SK-N-SH (cell line): ENCODE measurements around the gene ELOA2. TPM values are rescaled to one million over a fixed set of nuclear protein-coding genes. Genes with fewer than 3 reads are reported as not detected.

Source experiments
- CTCF ChIA-PET: fragments of 300-600, 350-600 bp; formaldehyde crosslinking; extraction: SDS; loops from one replicate; lab custom pipeline; 2021; lab: Yijun Ruan, JAX
- POLR2A ChIA-PET: fragments of 350-600 bp; sonication (Branson Sonifier 250); formaldehyde crosslinking; extraction: SDS; loops from one replicate; lab custom pipeline; 2020; ENCODE audit warnings: antibody characterized with exemption, inconsistent platforms; lab: Yijun Ruan, JAX
- DNase-seq: peaks from one replicate; pipeline ENCODE4 v3.0.0; 2012
- H2AFZ ChIP-seq: fragments of 200-600 bp; sonication (generic); 2 replicates; pipeline ENCODE4 v1.8.1; 2016; ENCODE audit warnings: antibody characterized with exemption, mild to moderate bottlenecking, low read depth
- H3F3A ChIP-seq: fragments of 200-600 bp; sonication (generic); replicated peaks from 2 replicates; pipeline ENCODE3; 2016; ENCODE audit warnings: antibody characterized with exemption, mild to moderate bottlenecking; ENCODE audit not compliant: insufficient read depth
- H3K27ac ChIP-seq, 2 experiments: fragments of 200-500 bp in 1 of 2; fragments of 200-600 bp in 1 of 2; sonication (Bioruptor generic) in 1 of 2; sonication (generic), shearing (Covaris generic) in 1 of 2; 2 replicates each; pipeline versions ENCODE4 v1.5.1 to v1.6.1; 2014 to 2016; ENCODE audit warnings: low read depth in 2 of 2, inconsistent platforms in 1 of 2, low read length in 1 of 2, mild to moderate bottlenecking in 1 of 2, mixed read lengths in 1 of 2
- H3K27me3 ChIP-seq: fragments of 200-600 bp; sonication (generic), shearing (Covaris generic); 2 replicates; pipeline ENCODE4 v1.6.1; 2016; ENCODE audit warnings: mixed run types; ENCODE audit not compliant: insufficient read depth
- H3K36me3 ChIP-seq, 2 experiments: fragments of 200-500 bp in 1 of 2; fragments of 200-600 bp in 1 of 2; sonication (Bioruptor generic) in 1 of 2; sonication (generic) in 1 of 2; replicated peaks in 1 of 2; 2 replicates each; pipeline versions ENCODE3 to v1.5.1; 2014 to 2016; ENCODE audit warnings: low read length in 1 of 2, mild to moderate bottlenecking in 1 of 2; ENCODE audit not compliant: insufficient read depth in 2 of 2, control insufficient read depth in 1 of 2
- H3K4me1 ChIP-seq, 2 experiments: fragments of 200-500 bp in 1 of 2; fragments of 200-600 bp in 1 of 2; sonication (Bioruptor generic) in 1 of 2; sonication (generic), shearing (Covaris generic) in 1 of 2; 2 replicates each; pipeline versions ENCODE4 v1.5.1 to v1.6.1; 2014 to 2016; ENCODE audit warnings: low read depth in 1 of 2, low read length in 1 of 2, mixed run types in 1 of 2; ENCODE audit not compliant: insufficient read depth in 2 of 2, control insufficient read depth in 1 of 2
- H3K4me2 ChIP-seq: fragments of 200-600 bp; sonication (generic), shearing (Covaris generic); 2 replicates; pipeline ENCODE4 v1.6.1; 2017; ENCODE audit warnings: mixed run types
- H3K4me3 ChIP-seq, 2 experiments: fragments of 200-500 bp in 1 of 2; fragments of 200-600 bp in 1 of 2; sonication (Bioruptor generic) in 1 of 2; sonication (generic), shearing (Covaris generic) in 1 of 2; 2 replicates each; pipeline versions ENCODE4 v1.5.1 to v1.8.1; 2014 to 2016; ENCODE audit warnings: low read depth in 2 of 2, inconsistent platforms in 1 of 2, low read length in 1 of 2, mild to moderate bottlenecking in 1 of 2, mixed read lengths in 1 of 2, moderate library complexity in 1 of 2
- H3K79me2 ChIP-seq: fragments of 200-600 bp; sonication (generic); 2 replicates; pipeline ENCODE4 v1.8.1; 2017; ENCODE audit warnings: mild to moderate bottlenecking; ENCODE audit not compliant: insufficient read depth
- H3K9ac ChIP-seq: fragments of 200-600 bp; sonication (generic); 2 replicates; pipeline ENCODE4 v1.6.1; 2017; ENCODE audit warnings: mixed run types
- H3K9me2 ChIP-seq: fragments of 200-600 bp; sonication (generic); 2 replicates; pipeline ENCODE4 v1.6.1; 2017; ENCODE audit warnings: mixed run types
- H3K9me3 ChIP-seq: fragments of 200-600 bp; sonication (generic); 2 replicates; pipeline ENCODE4 v1.6.1; 2017; ENCODE audit warnings: mixed run types, mild to moderate bottlenecking, moderate library complexity
- H4K20me1 ChIP-seq: fragments of 200-600 bp; sonication (generic); 2 replicates; pipeline ENCODE4 v1.6.1; 2017; ENCODE audit warnings: mild to moderate bottlenecking, mixed run types; ENCODE audit not compliant: insufficient read depth
- CTCF ChIP-seq: fragments of 200-600 bp; sonication (generic); IDR thresholded peaks from 2 replicates; pipeline ENCODE4 v1.6.1; 2017; ENCODE audit warnings: antibody characterized with exemption, mild to moderate bottlenecking, moderate library complexity
- EZH2phosphoT487 ChIP-seq: fragments of 200-600 bp; sonication (generic); IDR thresholded peaks from 2 replicates; pipeline ENCODE4 v1.6.1; 2017; ENCODE audit warnings: low read depth, mixed run types, mild to moderate bottlenecking, antibody characterized with exemption, moderate library complexity, borderline replicate concordance
- IRF3 ChIP-seq: fragments of 150-350 bp; IDR thresholded peaks from 2 replicates; pipeline ENCODE4 v1.6.1; 2016; ENCODE audit warnings: mild to moderate bottlenecking, low read depth, low read length
- MAX ChIP-seq: IDR thresholded peaks from 2 replicates; pipeline ENCODE4 v1.4.0; 2012; ENCODE audit warnings: low read depth
- MEF2A ChIP-seq: IDR thresholded peaks from 2 replicates; pipeline ENCODE4 v1.4.0; 2012; ENCODE audit warnings: low read depth, borderline replicate concordance
- MXI1 ChIP-seq: IDR thresholded peaks from 2 replicates; pipeline ENCODE4 v1.6.1; 2012; ENCODE audit warnings: mild to moderate bottlenecking, low read depth, low read length, improper control_type of control experiment
- NFIC ChIP-seq: IDR thresholded peaks from 2 replicates; pipeline ENCODE4 v1.4.0; 2012; ENCODE audit warnings: borderline replicate concordance
- PBX3 ChIP-seq: IDR thresholded peaks from 2 replicates; pipeline ENCODE4; 2012
- RAD21 ChIP-seq: IDR thresholded peaks from 2 replicates; pipeline ENCODE4 v1.6.1; 2012; ENCODE audit warnings: mild to moderate bottlenecking, low read length
- RCOR1 ChIP-seq: fragments of 150-350 bp; IDR thresholded peaks from 2 replicates; pipeline ENCODE4 v1.6.1; 2017; ENCODE audit warnings: antibody characterized with exemption, low read length
- RFX5 ChIP-seq: IDR thresholded peaks from 2 replicates; pipeline ENCODE4 v1.6.1; 2012; ENCODE audit warnings: mild to moderate bottlenecking, improper control_type of control experiment, low read length
- SIN3A ChIP-seq: IDR thresholded peaks from 2 replicates; pipeline ENCODE4 v1.6.1; 2012; ENCODE audit warnings: low read depth, mild to moderate bottlenecking, low read length, moderate library complexity, borderline replicate concordance
- SMC3 ChIP-seq: IDR thresholded peaks from 2 replicates; pipeline ENCODE4 v1.6.1; 2012; ENCODE audit warnings: low read depth, low read length, improper control_type of control experiment
- TAF1 ChIP-seq: IDR thresholded peaks from 2 replicates; pipeline ENCODE4 v1.6.1; 2012; ENCODE audit warnings: low read depth, mild to moderate bottlenecking, low read length, moderate library complexity, borderline replicate concordance
- TCF12 ChIP-seq: IDR thresholded peaks from 2 replicates; pipeline ENCODE4 v1.4.0; 2012
- TEAD4 ChIP-seq: IDR thresholded peaks from 2 replicates; pipeline ENCODE4 v1.4.0; 2012; ENCODE audit warnings: mild to moderate bottlenecking, borderline replicate concordance; ENCODE audit not compliant: insufficient read depth
- USF1 ChIP-seq: IDR thresholded peaks from 2 replicates; pipeline ENCODE4 v1.4.0; 2012; ENCODE audit warnings: low read depth, borderline replicate concordance
- USF2 ChIP-seq: fragments of 150-350 bp; IDR thresholded peaks from 2 replicates; pipeline ENCODE4 v1.6.1; 2017; ENCODE audit warnings: antibody characterized with exemption, low read length, low read depth, borderline replicate concordance
- ZBTB33 ChIP-seq: IDR thresholded peaks from 2 replicates; pipeline ENCODE4 v1.4.0; 2012; ENCODE audit warnings: low read depth, borderline replicate concordance
- WGBS: methylation state at CpG from one replicate; pipeline ENCODE4 v1.1.6; 2017; ENCODE audit warnings: low lambda C conversion rate; 5-methylcytosine and 5-hydroxymethylcytosine counted together
- polyA plus RNA-seq, 3 experiments: library from polyadenylated mRNA; depleted of rRNA; stranded (reverse); fragments of >200 nt; gene quantifications; 2 replicates each; pipeline ENCODE4 v1.2.3, GENCODE V29; 2012

The ELOA2 gene
- polyA plus RNA-seq, 1 of the 3 experiments (the other 2 are of a cell fraction) = not detected

GRCh38 chr18:47050468-47050867, 15.0 kb upstream of the ELOA2 start:
- no peak overlapping the region for H3K27ac ChIP-seq
- no peak overlapping the region for H3K4me2 ChIP-seq
- no peak overlapping the region for H3K4me3 ChIP-seq
- H3F3A ChIP-seq = no peaks in the 10 kb centered on the region
- H3K79me2 ChIP-seq = no peaks in the 10 kb centered on the region
- no peaks in the 10 kb centered on the region for H3K9me2 ChIP-seq
- H4K20me1 ChIP-seq = no peaks in the 10 kb centered on the region
- TF ChIP-seq TCF12 = no peak
- TF ChIP-seq CTCF = peak; percentile 77
- no peak for TF ChIP-seq SIN3A
- TF ChIP-seq RFX5 = no peak
- no peak for TF ChIP-seq ZBTB33
- TF ChIP-seq MAX = no peak
- no peak for TF ChIP-seq MEF2A
- no peak for TF ChIP-seq TAF1
- TF ChIP-seq RAD21 = peak; percentile 77
- TF ChIP-seq NFIC = no peak
- peak; percentile 42 for TF ChIP-seq SMC3
- TF ChIP-seq IRF3 = no peak
- TF ChIP-seq USF1 = no peak
- TF ChIP-seq PBX3 = no peak
- TF ChIP-seq TEAD4 = no peak
- TF ChIP-seq RCOR1 = no peak
- no peak for TF ChIP-seq EZH2phosphoT487
- no peak for TF ChIP-seq MXI1
- TF ChIP-seq USF2 = no peak
- H3K9me3 ChIP-seq = no peaks in the 10 kb centered on the region
- H3K4me1 ChIP-seq = no peaks in the 10 kb centered on the region
- no peak overlapping the region for H3K9ac ChIP-seq
- ChIA-PET POLR2A (interaction anchor here (0.8 kb wide), 1 partner anchor 133 kb away, joined by 3 read pairs; the partner anchor contains the start of genes KATNAL2 and PIAS2), CTCF (interaction anchor here (0.6 to 5.0 kb wide), 18 partner anchors 8 to 706 kb away, joined by 3 to 83 read pairs (median 5); no protein-coding TSS in a partner anchor)
- no peak overlapping the region for H2AFZ ChIP-seq
- DNase-seq = peak; percentile 42
- H3K27me3 ChIP-seq = no peaks in the 10 kb centered on the region
- 31% methylated on average over 7 of the region's 7 CpGs for WGBS
- no peaks in the 10 kb centered on the region for H3K36me3 ChIP-seq
